PFSK-1 (cell line): Measurements from ENCODE around the gene STK33.

Experiments used
- FOXP2 ChIP-seq: optimal IDR thresholded peaks from 2 replicates; pipeline ENCODE3; 2011; ENCODE audit warnings: borderline replicate concordance, control low read depth, inconsistent platforms; ENCODE audit not compliant: insufficient read depth; ENCODE audit errors: extremely low read length, extremely low read depth
- POLR2AphosphoS5 ChIP-seq: IDR thresholded peaks from 2 replicates; pipeline ENCODE4 v1.6.1; 2012; ENCODE audit warnings: low read depth, mild to moderate bottlenecking, control low read depth, low read length, moderate library complexity
- REST ChIP-seq, 2 experiments: IDR thresholded peaks; 2 replicates each; pipeline versions ENCODE4 v1.6.1 to v1.8.0; 2011 to 2012; ENCODE audit warnings: low read depth in 2 of 2, low read length in 2 of 2, control low read depth in 1 of 2, inconsistent platforms in 1 of 2, mild to moderate bottlenecking in 1 of 2, moderate library complexity in 1 of 2; ENCODE audit not compliant: insufficient read depth in 1 of 2
- SIN3A ChIP-seq: IDR thresholded peaks from 2 replicates; pipeline ENCODE4 v1.6.1; 2012; ENCODE audit warnings: mild to moderate bottlenecking, low read length, moderate library complexity, borderline replicate concordance; ENCODE audit not compliant: insufficient read depth
- TAF1 ChIP-seq: IDR thresholded peaks from 2 replicates; pipeline ENCODE4 v1.6.1; 2012; ENCODE audit warnings: low read length, control low read depth, borderline replicate concordance; ENCODE audit not compliant: insufficient read depth

STK33 gene

GRCh38 chr11:8374716-8375115 is 219.3 kb downstream of the STK33 start:
- no peak for TF ChIP-seq REST (IDR thresholded peaks at IDR 0.05; ENCODE audit: insufficient read depth in 1 of 2, low read depth in 2 of 2, low read length in 2 of 2)
- TF ChIP-seq FOXP2, result no peak
- no peak for TF ChIP-seq POLR2AphosphoS5
- TF ChIP-seq SIN3A, result no peak
- TF ChIP-seq TAF1, result no peak

- TF ChIP-seq SIN3A, result no peak
- TF ChIP-seq FOXP2, result no peak
- no peak for TF ChIP-seq POLR2AphosphoS5
- TF ChIP-seq TAF1, result no peak
- TF ChIP-seq REST (IDR thresholded peaks at IDR 0.05; ENCODE audit: insufficient read depth in 1 of 2, low read depth in 2 of 2, low read length in 2 of 2), result no peak
These were observed 220.3 kb downstream of the STK33 start for GRCh38 chr11:8373519-8374432.

- no peak for TF ChIP-seq POLR2AphosphoS5
- no peak for TF ChIP-seq TAF1
- TF ChIP-seq FOXP2, result no peak
- TF ChIP-seq SIN3A, result no peak
- no peak for TF ChIP-seq REST (IDR thresholded peaks at IDR 0.05; ENCODE audit: insufficient read depth in 1 of 2, low read depth in 2 of 2, low read length in 2 of 2)
These were observed 221.2 kb downstream of the STK33 start for GRCh38 chr11:8372641-8373381.

- TF ChIP-seq TAF1 (no peak), REST (IDR thresholded peaks at IDR 0.05; ENCODE audit: insufficient read depth in 1 of 2, low read depth in 2 of 2, low read length in 2 of 2) (no peak), SIN3A (no peak), FOXP2 (no peak), POLR2AphosphoS5 (no peak)
These were observed 222.5 kb downstream of the STK33 start for GRCh38 chr11:8371516-8371884.
